ENCODE results near the gene KCNN2.

Gene KCNN2

GRCh38 chr5:114361724-114362196 lies at the start of gene KCNN2:
Gene KCNN2 (plus strand): TSS chr5:114362070. CDS start chr5:114362140, 70 bp downstream.
- DNase-seq (ENCODE audit: low read depth): peak; percentile 84

DNA sequence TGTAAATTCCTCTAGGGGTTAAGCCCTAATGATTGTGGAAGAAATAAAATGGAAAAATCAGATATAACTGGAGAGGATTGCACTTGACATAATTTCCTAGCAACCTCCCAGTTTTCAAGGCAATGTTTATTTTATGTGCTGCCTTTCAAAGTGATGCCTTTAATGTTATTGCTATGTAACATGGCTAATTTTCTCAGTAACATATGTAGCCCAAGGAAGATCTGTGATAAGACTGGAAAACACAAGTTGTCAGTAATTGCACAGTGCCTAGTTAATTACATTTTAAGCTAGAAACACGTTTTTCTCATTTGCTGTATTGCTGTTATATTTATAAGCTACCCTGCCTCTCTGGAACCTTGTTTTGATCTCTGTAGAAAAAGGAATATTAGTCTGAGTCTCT lies 49.2 kb upstream of the KCNN2 start:
- no peak for DNase-seq (ENCODE audit: low read depth)

- DNase-seq (ENCODE audit: low read depth): no peak
Measured at GRCh38 chr5:114314061-114314460, 47.8 kb upstream of the KCNN2 start.

DNA sequence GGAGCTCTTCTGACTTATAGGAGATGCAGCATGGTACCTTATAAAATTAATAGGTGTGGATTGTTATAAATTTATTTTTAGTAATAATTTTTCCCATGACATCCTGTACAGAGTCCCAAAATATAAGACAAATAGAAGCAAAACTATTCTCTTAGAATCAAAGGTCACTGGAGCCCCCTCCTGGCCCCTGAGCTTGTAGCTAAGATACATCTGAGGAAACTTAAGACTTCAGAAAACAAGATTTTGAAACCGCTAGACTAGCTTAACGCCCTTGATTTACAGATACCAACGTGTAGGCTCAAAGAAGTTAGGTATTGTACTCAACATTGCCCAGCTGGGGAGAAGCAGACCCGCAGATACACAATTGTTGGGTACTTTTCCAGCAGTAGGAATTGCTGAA lies 45.7 kb upstream of the KCNN2 start:
- DNase-seq (ENCODE audit: low read depth): peak; percentile 23

- DNase-seq (ENCODE audit: low read depth): peak; percentile 43
Measured at GRCh38 chr5:114317751-114318150, 44.1 kb upstream of the KCNN2 start.

GRCh38 chr5:114319236-114319635 lies 42.6 kb upstream of the KCNN2 start:
- no peak for DNase-seq (ENCODE audit: low read depth)

GRCh38 chr5:114319821-114320220 lies 42.0 kb upstream of the KCNN2 start:
- DNase-seq (ENCODE audit: low read depth): peak; percentile 40

DNA sequence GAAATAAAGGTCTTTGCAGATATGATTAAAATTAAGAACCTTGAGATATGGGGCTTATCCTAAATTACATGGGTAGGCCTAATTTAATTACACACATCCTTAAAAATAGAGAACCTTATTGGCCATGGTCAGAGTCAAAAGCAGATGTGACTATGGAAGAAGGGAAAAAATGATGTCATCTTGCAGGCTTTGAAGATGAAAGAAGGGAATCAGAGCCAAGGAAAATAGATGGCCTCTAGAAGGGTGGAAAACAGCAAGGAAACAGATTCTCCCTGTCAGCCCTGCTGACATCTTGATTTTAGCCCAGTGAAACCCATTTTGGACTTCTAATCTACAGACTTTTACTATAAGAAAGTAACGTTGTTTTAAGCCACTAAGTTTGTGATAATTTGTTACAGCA lies 37.6 kb upstream of the KCNN2 start:
- DNase-seq (ENCODE audit: low read depth): no peak

GRCh38 chr5:114325541-114325940 lies 36.3 kb upstream of the KCNN2 start:
- peak; percentile 32 for DNase-seq (ENCODE audit: low read depth)

DNA sequence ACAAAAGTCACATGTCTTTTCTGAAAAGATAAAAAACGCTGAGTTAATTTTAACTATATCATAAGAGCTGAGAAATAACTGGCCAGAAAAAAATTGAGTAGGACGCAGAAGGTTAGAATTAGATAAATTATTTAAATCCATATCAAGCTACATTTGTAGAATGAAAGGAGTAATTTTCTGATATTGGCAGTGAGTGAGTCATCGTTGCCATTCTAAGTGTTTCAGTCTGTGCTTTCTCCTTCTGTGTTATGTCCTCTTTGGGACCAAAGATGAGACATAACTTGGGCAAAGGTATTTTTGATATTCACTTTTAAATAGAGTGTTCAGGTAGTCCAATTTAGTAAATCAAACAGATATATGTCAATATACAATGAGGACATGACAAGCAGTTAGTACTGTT lies 34.4 kb upstream of the KCNN2 start:
- DNase-seq (ENCODE audit: low read depth): no peak

GRCh38 chr5:114327987-114328386 lies 33.9 kb upstream of the KCNN2 start:
- DNase-seq (ENCODE audit: low read depth): no peak

DNA sequence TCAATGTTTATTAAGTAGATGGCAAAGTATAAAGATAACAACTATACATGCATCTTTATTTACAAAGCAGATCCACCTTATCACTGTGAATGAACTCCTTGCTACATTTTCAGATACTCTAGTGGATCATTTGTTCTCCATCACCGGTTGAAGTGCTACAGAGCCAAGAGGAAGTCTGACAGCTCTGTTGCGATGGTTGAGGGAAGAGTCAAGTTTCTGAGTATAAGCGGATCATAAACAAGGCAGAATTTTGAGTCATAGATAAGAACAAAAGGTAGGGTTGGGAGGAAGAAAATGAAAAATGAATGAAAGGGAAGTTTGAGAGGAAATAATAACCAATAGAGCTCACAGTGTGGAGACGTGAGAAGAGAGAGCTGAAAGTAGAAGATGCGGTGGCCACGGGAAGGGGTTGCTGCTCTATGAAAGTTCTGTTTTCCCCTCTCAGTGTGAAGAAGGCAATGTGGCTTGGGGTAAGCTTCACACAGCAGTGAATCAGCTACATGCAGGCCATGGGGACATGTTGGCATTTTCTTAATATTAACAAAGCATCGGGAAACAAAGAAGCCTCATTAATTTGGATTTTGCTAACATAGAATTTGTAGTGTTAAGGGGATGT lies 30.8 kb upstream of the KCNN2 start:
- no peak for DNase-seq (ENCODE audit: low read depth)

- DNase-seq (ENCODE audit: low read depth): no peak
Measured at GRCh38 chr5:114332493-114332892, 29.4 kb upstream of the KCNN2 start.

DNA sequence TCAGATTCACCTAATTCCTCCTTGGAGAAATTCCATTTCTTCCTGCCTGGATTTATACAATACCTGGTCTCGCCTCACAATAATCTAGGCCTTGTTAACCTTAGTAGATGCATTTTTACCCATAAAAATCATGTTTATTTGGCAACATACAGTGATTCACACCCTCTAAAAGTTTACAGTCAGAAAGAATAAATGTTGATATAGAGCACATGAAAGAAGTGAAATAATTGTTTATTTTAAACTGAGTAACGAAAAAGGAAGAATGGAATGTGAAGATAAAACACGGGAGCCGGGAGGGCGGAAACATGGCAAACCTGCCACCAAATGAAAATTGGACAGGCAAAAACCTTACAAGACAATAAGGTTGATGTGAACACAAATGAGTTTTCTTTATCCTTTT lies 28.9 kb upstream of the KCNN2 start:
- DNase-seq (ENCODE audit: low read depth): peak; percentile 3

DNA sequence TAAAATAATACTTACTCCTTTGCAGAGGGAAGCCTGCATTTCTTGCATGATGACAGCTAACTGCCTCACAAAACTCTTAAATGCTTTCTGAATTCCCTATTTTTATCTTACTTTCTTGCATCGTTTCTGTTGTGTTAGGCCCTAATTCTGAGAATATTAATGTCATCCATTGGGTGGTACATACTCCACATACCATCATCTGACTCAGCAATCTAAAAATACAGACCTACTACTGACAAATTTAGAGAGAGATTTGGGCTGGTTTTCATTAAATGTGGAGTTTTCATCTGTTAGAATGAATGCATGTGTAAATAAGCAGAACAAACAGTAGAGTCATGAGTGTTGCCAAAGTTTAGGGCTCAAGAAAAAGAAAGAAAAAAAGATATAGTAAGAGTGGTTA lies 26.5 kb upstream of the KCNN2 start:
- peak; percentile 16 for DNase-seq (ENCODE audit: low read depth)

GRCh38 chr5:114339108-114339507 lies 22.8 kb upstream of the KCNN2 start:
- no peak for DNase-seq (ENCODE audit: low read depth)

GRCh38 chr5:114346181-114346580 lies 15.7 kb upstream of the KCNN2 start:
- DNase-seq (ENCODE audit: low read depth): no peak

DNA sequence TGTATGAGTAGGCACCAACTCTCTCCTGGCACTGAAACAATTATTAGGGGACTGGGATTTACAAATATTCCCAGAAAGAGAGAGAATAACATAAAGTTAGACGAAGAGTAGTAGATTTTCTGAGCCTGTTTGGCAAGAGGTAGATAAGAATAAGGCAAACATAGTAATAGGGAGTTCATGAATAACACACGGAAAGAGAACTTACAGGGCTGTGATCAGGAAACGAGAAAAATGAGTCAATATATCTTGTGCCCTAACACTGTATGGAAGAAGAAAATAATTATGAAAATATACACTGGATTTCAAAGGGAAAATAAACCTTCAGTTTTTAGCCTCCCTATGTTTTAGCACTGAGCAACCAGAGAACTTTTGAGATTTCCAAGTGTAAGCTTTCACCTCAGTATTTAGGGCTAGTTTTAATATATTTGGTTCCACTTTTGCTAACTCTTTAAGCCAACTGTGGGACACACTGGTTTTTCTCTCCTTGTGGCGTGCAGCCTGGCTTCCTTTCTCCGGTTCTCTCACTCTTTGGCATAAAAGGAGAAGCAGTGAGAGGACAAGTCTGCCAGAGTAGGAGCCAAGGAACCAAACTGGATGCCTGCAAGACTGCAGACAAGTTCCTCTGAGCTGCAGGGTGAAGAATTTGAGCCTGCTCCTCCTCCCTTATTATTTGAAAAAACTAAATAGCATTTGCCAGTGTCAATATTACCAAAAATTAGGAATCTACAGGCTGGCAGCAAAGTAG lies 6.6 kb upstream of the KCNN2 start:
- no peak for DNase-seq (ENCODE audit: low read depth)

GRCh38 chr5:114358329-114358728 lies 3.5 kb upstream of the KCNN2 start:
- no peak for DNase-seq (ENCODE audit: low read depth)

GRCh38 chr5:114360357-114360756 lies 1.5 kb upstream of the KCNN2 start:
- no peak for DNase-seq (ENCODE audit: low read depth)

GRCh38 chr5:114360816-114361723 lies 800 bp upstream of the KCNN2 start:
- DNase-seq (ENCODE audit: low read depth): peak; percentile 20

- DNase-seq (ENCODE audit: low read depth): peak; percentile 40
Measured at GRCh38 chr5:114362197-114362976, 517 bp downstream of the KCNN2 start.

All from amniotic epithelial cell (primary cell).